K562 (cell line): ENCODE results near the gene DUS1L. TPM values are rescaled to one million over a fixed set of nuclear protein-coding genes. Genes with fewer than 3 reads are reported as not detected.
A peak's percentile ranks its signal among the peaks of the same experiment; 100 is the strongest.

Source experiments
- CBX3 ChIP-seq, 2 experiments: IDR thresholded peaks; 1 replicate in 1 of 2; 2 replicates in 1 of 2; pipeline ENCODE4 v1.6.1; 2012; ENCODE audit warnings: inconsistent platforms in 2 of 2, low read length in 2 of 2, borderline replicate concordance in 1 of 2, control low read depth in 1 of 2
- CHD4 ChIP-seq: fragments of 200-600 bp; sonication (generic); IDR thresholded peaks from 3 replicates; pipeline ENCODE4 v1.6.1; 2012; ENCODE audit warnings: low read depth, mild to moderate bottlenecking, mixed read lengths, low read length, inconsistent platforms; ENCODE audit not compliant: insufficient read depth, insufficient replicate concordance, poor library complexity, severe bottlenecking
- CSDE1 ChIP-seq, 2 experiments: fragments of 450-650 bp; IDR thresholded peaks; 2 replicates each; pipeline ENCODE4 v1.6.1; 2016; ENCODE audit warnings: mild to moderate bottlenecking in 1 of 2
- CXXC5 ChIP-seq: fragments of 250-450 bp; sonication (Bioruptor Pico); IDR thresholded peaks from 2 replicates; pipeline ENCODE4 v1.8.0; 2022; ENCODE audit warnings: inconsistent platforms, mild to moderate bottlenecking, moderate library complexity
- EP400 ChIP-seq: fragments of 450-650 bp; IDR thresholded peaks from 2 replicates; pipeline ENCODE4 v1.6.1; 2017; ENCODE audit warnings: antibody characterized with exemption, mild to moderate bottlenecking, moderate library complexity
- HNRNPK ChIP-seq: fragments of 200-400 bp; formaldehyde crosslinking; IDR thresholded peaks from one replicate; pipeline ENCODE4 v1.6.1; 2018; ENCODE audit warnings: mild to moderate bottlenecking, low read depth, low read length; ENCODE audit not compliant: poor library complexity, severe bottlenecking
- NR2C1 ChIP-seq, 2 experiments: fragments of 450-650 bp; IDR thresholded peaks; 2 replicates each; pipeline ENCODE4 v1.6.1; 2017; ENCODE audit warnings: mild to moderate bottlenecking in 2 of 2, antibody characterized with exemption in 1 of 2, inconsistent platforms in 1 of 2, missing compliant biosample characterization in 1 of 2, missing genetic modification characterization in 1 of 2
- PHF8 ChIP-seq: fragments of 200-600 bp; sonication (generic); IDR thresholded peaks from 2 replicates; pipeline ENCODE4 v1.6.1; 2012; ENCODE audit warnings: mixed run types, mild to moderate bottlenecking, inconsistent platforms, low read length, moderate library complexity, borderline replicate concordance
- PYGO2 ChIP-seq: fragments of 450-650 bp; IDR thresholded peaks from 2 replicates; pipeline ENCODE4 v1.6.1; 2016; ENCODE audit warnings: mild to moderate bottlenecking, missing genetic modification characterization, moderate library complexity, missing compliant biosample characterization
- RBM14 ChIP-seq: fragments of 200-400 bp; formaldehyde crosslinking; IDR thresholded peaks from 2 replicates; pipeline ENCODE4 v1.6.1; 2018; ENCODE audit warnings: low read depth, mild to moderate bottlenecking, low read length, moderate library complexity, borderline replicate concordance; ENCODE audit not compliant: insufficient read depth
- SMAD1 ChIP-seq: fragments of 150-350 bp; IDR thresholded peaks from 2 replicates; pipeline ENCODE4 v1.6.1; 2014; ENCODE audit warnings: low read length, low read depth; ENCODE audit not compliant: partially characterized antibody
- TAF7 ChIP-seq: fragments of 450-650 bp; IDR thresholded peaks from 2 replicates; pipeline ENCODE4 v1.6.1; 2016; ENCODE audit warnings: missing genetic modification characterization, missing compliant biosample characterization
- TOE1 ChIP-seq, 2 experiments: fragments of 450-650 bp in 1 of 2; sonication (generic) in 1 of 2; formaldehyde crosslinking in 1 of 2; IDR thresholded peaks; 2 replicates each; pipeline versions ENCODE4 v1.7.1 to v1.8.0; 2016 to 2022; ENCODE audit warnings: borderline replicate concordance in 2 of 2, mild to moderate bottlenecking in 2 of 2, antibody characterized with exemption in 1 of 2, inconsistent platforms in 1 of 2, low read depth in 1 of 2, missing genetic modification reagents in 1 of 2, moderate library complexity in 1 of 2
- ZBTB7A ChIP-seq: IDR thresholded peaks from 2 replicates; pipeline ENCODE4 v1.6.1; 2011; ENCODE audit warnings: low read depth, mild to moderate bottlenecking, low read length, moderate library complexity, borderline replicate concordance; ENCODE audit not compliant: control insufficient read depth
- polyA plus RNA-seq, 8 experiments: library from polyadenylated mRNA; depleted of rRNA in 4 of 8; stranded (reverse) in 5 of 8; unstranded in 3 of 8; fragments of >200 nt; fragmentation: Nextera tagmentation in 2 of 8; fragmentation: Illumina TruSeq in 1 of 8; extraction: Ambion mirVana in 2 of 8; extraction: Trizol in 1 of 8; gene quantifications; 2 replicates each; pipeline versions ENCODE4 v1.2.1 to v1.2.3, GENCODE V29; 2011 to 2014; ENCODE audit warnings: inconsistent platforms in 1 of 8, missing spikeins in 1 of 8
- total RNA-seq, 7 experiments: library from RNA; depleted of rRNA in 6 of 7; stranded (reverse); fragments of >200 nt in 6 of 7; fragmentation: Illumina TruSeq in 2 of 7; extraction: Trizol in 2 of 7; gene quantifications; 2 replicates each; pipeline versions ENCODE4 v1.2.1 to v1.2.3, GENCODE V29; 2011 to 2021; ENCODE audit warnings: low replicate concordance in 1 of 7
- TF ChIP-seq, protein P1 (sequence below): fragments of 450-650 bp; IDR thresholded peaks from 2 replicates; pipeline ENCODE4 v1.6.1; 2014; ENCODE audit warnings: low read depth, mild to moderate bottlenecking, moderate library complexity, borderline replicate concordance
- TF ChIP-seq, protein P2 (sequence below): sonication (generic); formaldehyde crosslinking; IDR thresholded peaks from 2 replicates; pipeline ENCODE4 v1.9.0; 2022; ENCODE audit warnings: mild to moderate bottlenecking, missing genetic modification reagents
- TF ChIP-seq, protein P3 (sequence below): fragments of 250-450 bp; sonication (Bioruptor Pico); IDR thresholded peaks from 2 replicates; pipeline ENCODE4 v1.4.0; 2020

Gene DUS1L
- total and polyA plus RNA-seq, 9 of the 15 experiments (the other 6 are each of a cell fraction or from before 2014, with no cell fraction given), result 7.8 to 210 (median 83.9) TPM

DNA sequence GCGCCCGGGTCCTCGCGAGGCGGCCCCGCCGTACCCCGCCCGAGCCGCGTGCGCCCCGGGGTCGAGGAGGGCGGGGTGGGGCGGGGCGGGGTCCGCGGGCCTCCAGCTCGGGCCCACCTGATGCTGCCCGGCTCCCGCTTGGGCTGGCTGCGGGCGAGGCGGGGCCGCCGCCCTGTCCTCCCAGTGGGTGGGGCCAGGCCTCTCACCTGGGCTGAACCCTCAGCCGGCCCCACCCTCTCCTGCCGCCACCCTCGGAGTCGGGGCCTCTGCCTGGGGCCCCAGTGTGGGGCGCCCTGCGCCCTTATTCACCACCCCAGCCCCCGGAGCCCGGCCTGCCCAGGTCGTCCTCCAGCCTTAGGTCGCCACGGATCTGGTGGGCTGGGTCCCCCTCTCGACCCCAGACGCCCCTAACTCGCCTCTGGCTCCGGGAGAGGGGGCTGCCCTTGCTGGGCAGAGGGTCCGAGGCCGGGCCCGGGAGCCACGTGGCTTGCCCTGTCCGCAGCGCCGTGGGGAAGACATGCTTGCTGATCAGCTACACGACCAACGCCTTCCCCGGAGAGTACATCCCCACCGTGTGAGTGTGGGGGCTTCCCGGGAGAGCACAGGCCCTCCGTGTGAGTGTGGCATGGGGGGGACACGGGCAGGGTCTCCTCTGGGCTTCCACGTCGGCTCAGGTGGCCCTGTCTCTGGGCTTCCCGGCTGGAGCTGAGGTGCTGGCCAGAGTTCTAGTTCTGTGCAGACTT, 33.5 kb downstream of the DUS1L start (continued):
- peak; percentile 31; the same call in 1 of the 2 replicates for TF ChIP-seq ZBTB7A
- peak; percentile 42 for TF ChIP-seq SMAD1
- TF ChIP-seq, protein P1, sequence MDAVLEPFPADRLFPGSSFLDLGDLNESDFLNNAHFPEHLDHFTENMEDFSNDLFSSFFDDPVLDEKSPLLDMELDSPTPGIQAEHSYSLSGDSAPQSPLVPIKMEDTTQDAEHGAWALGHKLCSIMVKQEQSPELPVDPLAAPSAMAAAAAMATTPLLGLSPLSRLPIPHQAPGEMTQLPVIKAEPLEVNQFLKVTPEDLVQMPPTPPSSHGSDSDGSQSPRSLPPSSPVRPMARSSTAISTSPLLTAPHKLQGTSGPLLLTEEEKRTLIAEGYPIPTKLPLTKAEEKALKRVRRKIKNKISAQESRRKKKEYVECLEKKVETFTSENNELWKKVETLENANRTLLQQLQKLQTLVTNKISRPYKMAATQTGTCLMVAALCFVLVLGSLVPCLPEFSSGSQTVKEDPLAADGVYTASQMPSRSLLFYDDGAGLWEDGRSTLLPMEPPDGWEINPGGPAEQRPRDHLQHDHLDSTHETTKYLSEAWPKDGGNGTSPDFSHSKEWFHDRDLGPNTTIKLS, result peak; percentile 80
- no peak for TF ChIP-seq NR2C1 (IDR thresholded peaks at IDR 0.05)
- TF ChIP-seq NR2C1 (tag; IDR thresholded peaks at IDR 0.05), result no peak
- 0 out of 2 replicates have a peak, but pooled peaks have one; percentile 72 for TF ChIP-seq RBM14
- TF ChIP-seq CHD4, result no peak
- peak; percentile 40; the same call in 1 of the 2 replicates for TF ChIP-seq TOE1 (IDR thresholded peaks at IDR 0.05; ENCODE audit: borderline replicate concordance)
- no peak for TF ChIP-seq TOE1 (CRISPR knock-in tag; IDR thresholded peaks at IDR 0.05; ENCODE audit: borderline replicate concordance, low read depth)
- TF ChIP-seq CXXC5, result peak; percentile 61
- TF ChIP-seq PYGO2 (tag), result no peak
- TF ChIP-seq HNRNPK, result peak; percentile 21
- TF ChIP-seq, protein P2, sequence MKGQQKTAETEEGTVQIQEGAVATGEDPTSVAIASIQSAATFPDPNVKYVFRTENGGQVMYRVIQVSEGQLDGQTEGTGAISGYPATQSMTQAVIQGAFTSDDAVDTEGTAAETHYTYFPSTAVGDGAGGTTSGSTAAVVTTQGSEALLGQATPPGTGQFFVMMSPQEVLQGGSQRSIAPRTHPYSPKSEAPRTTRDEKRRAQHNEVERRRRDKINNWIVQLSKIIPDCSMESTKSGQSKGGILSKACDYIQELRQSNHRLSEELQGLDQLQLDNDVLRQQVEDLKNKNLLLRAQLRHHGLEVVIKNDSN (CRISPR knock-in tag), result peak; percentile 36; the same call in 1 of the 2 replicates
- no peak for TF ChIP-seq CSDE1 (IDR thresholded peaks at IDR 0.05)
- TF ChIP-seq EP400, result peak; percentile 93
- TF ChIP-seq TAF7 (tag), result no peak
- TF ChIP-seq PHF8, result peak; percentile 64; the same call in 1 of the 2 replicates
- TF ChIP-seq CBX3 (IDR thresholded peaks at IDR 0.05; ENCODE audit: borderline replicate concordance in 1 of 2, low read length in 2 of 2), result no peak
- TF ChIP-seq, protein P3, sequence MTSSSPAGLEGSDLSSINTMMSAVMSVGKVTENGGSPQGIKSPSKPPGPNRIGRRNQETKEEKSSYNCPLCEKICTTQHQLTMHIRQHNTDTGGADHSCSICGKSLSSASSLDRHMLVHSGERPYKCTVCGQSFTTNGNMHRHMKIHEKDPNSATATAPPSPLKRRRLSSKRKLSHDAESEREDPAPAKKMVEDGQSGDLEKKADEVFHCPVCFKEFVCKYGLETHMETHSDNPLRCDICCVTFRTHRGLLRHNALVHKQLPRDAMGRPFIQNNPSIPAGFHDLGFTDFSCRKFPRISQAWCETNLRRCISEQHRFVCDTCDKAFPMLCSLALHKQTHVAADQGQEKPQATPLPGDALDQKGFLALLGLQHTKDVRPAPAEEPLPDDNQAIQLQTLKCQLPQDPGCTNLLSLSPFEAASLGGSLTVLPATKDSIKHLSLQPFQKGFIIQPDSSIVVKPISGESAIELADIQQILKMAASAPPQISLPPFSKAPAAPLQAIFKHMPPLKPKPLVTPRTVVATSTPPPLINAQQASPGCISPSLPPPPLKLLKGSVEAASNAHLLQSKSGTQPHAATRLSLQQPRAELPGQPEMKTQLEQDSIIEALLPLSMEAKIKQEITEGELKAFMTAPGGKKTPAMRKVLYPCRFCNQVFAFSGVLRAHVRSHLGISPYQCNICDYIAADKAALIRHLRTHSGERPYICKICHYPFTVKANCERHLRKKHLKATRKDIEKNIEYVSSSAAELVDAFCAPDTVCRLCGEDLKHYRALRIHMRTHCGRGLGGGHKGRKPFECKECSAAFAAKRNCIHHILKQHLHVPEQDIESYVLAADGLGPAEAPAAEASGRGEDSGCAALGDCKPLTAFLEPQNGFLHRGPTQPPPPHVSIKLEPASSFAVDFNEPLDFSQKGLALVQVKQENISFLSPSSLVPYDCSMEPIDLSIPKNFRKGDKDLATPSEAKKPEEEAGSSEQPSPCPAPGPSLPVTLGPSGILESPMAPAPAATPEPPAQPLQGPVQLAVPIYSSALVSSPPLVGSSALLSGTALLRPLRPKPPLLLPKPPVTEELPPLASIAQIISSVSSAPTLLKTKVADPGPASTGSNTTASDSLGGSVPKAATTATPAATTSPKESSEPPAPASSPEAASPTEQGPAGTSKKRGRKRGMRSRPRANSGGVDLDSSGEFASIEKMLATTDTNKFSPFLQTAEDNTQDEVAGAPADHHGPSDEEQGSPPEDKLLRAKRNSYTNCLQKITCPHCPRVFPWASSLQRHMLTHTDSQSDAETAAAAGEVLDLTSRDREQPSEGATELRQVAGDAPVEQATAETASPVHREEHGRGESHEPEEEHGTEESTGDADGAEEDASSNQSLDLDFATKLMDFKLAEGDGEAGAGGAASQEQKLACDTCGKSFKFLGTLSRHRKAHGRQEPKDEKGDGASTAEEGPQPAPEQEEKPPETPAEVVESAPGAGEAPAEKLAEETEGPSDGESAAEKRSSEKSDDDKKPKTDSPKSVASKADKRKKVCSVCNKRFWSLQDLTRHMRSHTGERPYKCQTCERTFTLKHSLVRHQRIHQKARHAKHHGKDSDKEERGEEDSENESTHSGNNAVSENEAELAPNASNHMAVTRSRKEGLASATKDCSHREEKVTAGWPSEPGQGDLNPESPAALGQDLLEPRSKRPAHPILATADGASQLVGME (CRISPR knock-in tag), result no peak
